Hepatic stellate cell (primary cell): Measurements from ENCODE around the gene CHPF.
A peak's percentile ranks its signal among the peaks of the same experiment; 100 is the strongest.

Experiments
- DNase-seq: peaks from one replicate; pipeline ENCODE4 v3.0.0; 2011; ENCODE audit warnings: low spot score

CHPF gene

DNA sequence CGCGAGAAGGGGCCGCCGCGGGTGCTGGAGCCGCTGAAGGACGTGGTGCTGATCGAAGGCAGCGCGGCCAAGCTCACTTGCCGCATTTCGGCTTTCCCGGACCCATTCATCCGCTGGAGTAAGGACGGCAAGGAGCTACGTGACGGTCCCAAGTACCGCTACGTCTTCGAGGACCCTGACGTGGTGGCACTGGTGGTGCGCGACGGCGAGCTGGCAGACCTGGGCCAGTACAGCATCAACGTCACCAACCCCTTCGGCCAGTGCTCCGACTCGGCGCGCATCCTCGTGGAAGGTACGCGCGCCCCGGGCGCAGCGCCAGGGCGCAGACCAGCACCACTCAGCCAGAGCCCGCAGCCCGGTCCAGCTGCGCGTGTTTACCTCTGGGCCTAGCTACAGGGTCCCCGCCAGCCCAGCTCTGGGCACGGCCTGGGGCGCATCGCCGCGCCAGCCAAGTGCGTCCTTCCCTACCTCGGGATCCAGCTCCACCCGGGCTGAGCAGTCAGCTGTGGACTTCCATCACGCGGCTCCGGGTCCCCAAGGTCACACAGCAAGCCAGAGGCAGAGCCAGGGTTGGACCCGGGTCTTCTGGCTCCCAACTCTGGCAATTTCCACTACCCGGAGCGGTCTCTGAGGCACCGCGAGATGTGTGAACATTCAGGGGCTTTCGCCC, 46.6 kb downstream of the CHPF start:
- DNase-seq = no peak

DNA sequence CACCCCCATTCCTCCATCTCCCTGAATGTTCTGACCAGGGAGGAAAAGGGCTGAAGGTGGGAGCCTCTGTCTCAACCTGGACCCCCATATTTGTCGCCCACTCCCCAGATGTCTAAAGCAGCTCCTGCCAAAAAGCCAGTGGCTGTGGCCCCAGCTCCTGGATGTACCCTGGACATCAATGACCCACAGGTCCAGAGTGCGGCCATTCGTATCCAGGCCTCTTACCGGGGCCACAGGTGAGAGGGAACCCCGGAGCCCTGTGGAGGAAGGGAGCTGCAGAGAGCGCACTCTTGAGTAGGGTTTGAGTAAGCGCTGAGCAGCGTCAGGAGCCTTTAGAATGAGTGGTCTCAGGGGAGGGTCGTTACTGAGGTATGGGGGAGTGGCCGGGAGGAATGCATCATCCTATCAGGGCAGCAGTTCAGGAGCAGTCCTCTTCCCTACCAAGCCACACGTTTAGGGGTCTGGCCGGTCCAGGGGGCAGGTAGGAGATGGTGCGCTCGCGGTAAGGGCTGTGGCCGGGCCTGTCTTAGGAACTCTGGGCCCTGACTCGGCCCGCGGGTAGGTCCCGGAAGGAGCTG, 47.3 kb downstream of the CHPF start:
- DNase-seq = no peak

DNA sequence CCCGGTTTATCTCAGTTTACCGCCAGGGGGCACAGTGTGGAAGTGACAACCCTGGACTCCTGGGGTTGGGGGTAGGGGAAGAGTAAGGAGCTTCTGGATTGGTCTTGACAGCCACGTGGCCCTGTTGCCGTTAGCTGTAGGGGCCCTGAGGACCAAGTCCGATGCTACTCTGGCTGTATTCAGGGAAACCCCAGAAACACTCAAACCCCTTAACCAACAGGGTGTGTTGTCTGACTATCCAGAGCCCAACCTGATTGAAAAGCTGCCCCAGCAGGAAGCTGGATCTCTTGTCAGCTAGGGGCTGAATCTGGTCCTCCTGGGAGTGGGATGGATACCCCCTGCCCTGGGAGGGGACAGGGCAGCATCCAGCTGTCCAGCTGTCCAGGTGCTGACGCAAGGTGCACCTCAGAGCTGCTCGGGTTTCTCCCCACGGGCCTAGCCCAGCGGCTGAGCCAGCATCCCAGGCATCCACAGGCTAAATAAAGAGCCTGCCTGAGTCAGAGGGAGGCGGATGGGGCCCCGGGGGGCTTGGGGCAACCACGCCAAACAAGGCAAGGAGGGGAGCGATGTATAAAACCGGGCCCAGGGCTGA, 48.0 kb downstream of the CHPF start:
- DNase-seq = peak; percentile 96

DNA sequence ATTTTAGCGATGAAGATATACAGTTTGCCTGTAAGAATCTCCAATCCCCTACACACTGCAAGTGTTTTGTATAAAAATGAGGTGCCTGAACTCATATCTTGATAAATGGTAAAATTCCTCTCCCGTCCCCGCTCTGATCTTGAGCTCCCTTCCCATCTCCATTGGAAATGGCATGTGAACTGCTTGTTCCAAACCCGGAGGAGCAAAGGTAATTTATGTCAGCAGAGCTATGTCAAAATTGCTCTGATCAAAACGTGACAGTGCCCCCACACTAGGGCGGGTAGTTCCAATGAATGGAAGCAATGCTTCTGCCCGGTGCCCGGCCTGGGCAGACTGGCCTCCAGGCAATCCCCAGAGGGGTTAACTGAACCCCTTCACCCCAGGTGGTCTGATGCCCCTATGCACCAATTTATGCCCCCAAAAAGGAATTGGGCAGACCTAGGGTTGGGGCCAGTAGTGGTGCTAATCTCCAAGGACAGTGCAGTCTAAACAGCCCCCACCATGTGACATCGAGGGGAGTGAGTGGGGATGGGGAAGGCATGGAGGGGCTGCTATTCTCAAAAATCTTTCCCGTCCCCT, 48.6 kb downstream of the CHPF start:
- DNase-seq = no peak

DNA sequence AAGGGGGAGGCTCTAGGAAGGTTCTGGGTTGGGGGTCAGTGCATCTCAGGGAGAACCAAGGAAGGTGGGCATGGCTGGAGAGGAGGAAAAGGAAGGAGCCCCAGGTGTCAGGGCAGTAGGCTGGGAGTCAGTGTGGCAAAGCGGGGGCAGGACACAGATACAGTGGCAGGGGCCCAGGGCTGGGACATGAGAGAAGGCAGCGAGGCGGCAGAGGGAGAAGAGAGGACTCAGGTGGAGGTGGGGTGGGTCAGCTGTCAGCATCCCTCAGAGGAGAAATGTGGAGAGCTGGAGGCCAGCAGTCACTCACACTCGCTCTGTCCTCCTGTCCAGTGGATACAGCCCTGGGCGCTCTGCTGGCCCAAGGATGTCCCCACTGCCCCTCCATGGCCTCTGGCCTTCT, 50.5 kb downstream of the CHPF start:
- no peak for DNase-seq

DNA sequence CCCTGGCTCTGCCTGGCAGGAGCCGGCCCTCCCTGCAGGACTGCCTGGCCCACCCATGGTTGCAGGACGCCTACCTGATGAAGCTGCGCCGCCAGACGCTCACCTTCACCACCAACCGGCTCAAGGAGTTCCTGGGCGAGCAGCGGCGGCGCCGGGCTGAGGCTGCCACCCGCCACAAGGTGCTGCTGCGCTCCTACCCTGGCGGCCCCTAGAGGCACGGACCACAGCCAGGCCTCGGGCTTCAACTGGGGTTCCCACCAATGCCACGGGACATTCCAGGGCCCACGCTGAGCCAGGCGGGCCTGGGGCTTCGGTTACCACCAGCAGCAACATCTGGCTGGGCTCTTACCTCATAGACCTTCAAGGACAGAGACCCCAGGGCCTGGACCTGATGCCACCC, 51.0 kb downstream of the CHPF start:
- no peak for DNase-seq

DNA sequence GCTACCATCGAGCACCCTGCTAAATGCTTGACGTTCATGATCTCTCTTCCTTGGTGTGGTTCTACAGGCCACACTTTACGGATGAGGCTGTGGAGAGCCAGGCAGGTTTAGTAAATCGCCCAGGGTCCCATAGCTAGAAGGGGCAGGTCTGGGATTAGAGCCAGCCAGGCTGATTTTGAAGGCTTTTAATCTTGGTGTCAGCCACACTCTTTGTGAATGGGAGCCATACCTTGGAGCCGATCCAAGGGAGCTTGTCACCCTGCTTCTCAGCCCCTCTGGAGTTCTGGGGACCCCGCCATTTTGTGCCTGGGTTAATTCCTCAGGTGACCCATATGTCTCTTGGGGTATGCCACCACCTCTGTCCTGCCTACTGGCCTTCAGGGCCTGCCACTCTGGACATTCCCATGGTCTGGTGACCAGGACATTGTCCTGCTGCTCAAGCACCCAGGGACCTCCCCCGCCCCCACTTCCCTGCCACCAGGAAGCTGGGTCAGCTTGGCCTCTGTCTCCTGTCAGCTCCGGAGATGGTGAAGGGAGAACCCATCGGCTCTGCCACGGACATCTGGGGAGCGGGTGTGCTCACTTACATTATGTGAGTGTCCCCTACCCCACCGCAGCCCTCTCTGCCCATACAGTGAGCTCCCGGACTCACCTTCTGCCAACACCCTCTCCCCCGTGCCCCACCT, 52.2 kb downstream of the CHPF start:
- no peak for DNase-seq

DNA sequence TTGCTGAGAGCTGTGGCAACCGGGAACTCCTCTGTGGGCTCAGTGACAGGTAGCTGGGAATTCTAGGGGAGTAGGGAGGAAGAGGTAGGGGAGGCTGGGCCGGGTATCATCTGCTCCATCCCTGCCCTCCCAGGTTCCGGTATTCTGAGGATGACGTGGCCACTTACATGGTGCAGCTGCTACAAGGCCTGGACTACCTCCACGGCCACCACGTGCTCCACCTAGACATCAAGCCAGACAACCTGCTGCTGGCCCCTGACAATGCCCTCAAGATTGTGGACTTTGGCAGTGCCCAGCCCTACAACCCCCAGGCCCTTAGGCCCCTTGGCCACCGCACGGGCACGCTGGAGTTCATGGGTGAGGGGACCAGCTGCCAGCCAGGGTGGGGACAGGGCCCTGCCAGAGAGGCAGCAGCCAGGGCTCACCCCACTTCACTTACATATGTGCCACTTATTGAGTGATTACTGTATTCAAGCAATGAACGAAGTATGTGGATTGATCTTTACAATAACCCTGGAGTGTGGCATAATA, 52.9 kb downstream of the CHPF start:
- no peak for DNase-seq

DNA sequence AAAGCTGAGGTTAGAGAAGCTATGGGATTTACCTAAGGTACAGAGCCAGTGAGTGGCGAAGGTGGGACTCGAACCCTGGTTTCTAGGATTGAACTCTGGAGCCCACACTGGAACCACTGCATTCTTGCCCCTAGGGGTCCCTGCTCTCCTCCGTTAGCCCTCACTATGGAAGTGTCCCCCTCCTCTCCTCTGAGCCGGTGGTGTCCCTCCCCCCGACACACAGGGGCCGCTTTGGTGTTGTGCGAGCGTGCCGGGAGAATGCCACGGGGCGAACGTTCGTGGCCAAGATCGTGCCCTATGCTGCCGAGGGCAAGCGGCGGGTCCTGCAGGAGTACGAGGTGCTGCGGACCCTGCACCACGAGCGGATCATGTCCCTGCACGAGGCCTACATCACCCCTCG, 53.4 kb downstream of the CHPF start:
- DNase-seq = no peak

DNA sequence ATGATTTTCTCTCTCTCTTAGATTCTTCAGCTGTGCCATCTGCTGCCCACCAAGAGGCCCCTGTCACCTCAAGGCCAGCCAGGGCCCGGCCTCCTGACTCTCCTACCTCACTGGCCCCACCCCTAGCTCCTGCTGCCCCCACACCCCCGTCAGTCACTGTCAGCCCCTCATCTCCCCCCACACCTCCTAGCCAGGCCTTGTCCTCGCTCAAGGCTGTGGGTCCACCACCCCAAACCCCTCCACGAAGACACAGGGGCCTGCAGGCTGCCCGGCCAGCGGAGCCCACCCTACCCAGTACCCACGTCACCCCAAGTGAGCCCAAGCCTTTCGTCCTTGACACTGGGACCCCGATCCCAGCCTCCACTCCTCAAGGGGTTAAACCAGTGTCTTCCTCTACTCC, 54.3 kb downstream of the CHPF start:
- DNase-seq = no peak
